ENCODE results near the gene PRODH2.

- no peak for TF ChIP-seq SMC3 (IDR thresholded peaks at IDR 0.05)
- no peak for TF ChIP-seq CTCF (IDR thresholded peaks at IDR 0.05)
- TF ChIP-seq POLR2A (IDR thresholded peaks at IDR 0.05; ENCODE audit: low read length) = no peak
- no peak for TF ChIP-seq MAFK (IDR thresholded peaks at IDR 0.05; ENCODE audit: partially characterized antibody)
- TF ChIP-seq PHF8 (IDR thresholded peaks at IDR 0.05; ENCODE audit: borderline replicate concordance, low read depth) = no peak
- TF ChIP-seq BCL3 (IDR thresholded peaks at IDR 0.05) = no peak
- TF ChIP-seq HOXA7 (CRISPR knock-in tag; IDR thresholded peaks at IDR 0.05) = no peak
- no peak for TF ChIP-seq EP300 (IDR thresholded peaks at IDR 0.05)
Measured at GRCh38 chr19:35786299-35787160, 26.1 kb downstream of the PRODH2 start.

Measured in A549 (cell line).